Astrocyte (in vitro differentiated cells and primary cell): Measurements from ENCODE around the gene SPRR4. TPM values are rescaled to one million over a fixed set of nuclear protein-coding genes. Genes with fewer than 3 reads are reported as not detected.
"Not testable (repeated sequence)": the region's sequence is repeated elsewhere in the genome, so short reads cannot be mapped to it uniquely, and the experiment has no call there.

Source experiments
- DNase-seq: peaks from one replicate; pipeline ENCODE4 v3.0.0-alpha.2; 2010; ENCODE audit warnings: low read depth
- FAIRE-seq: peaks from 2 replicates; lab custom pipeline; 2011; peaks lifted over from hg19 to GRCh38; lab: Jason Lieb, UNC
- H2AFZ ChIP-seq: 2 replicates; pipeline ENCODE4 v1.6.0; 2012; ENCODE audit warnings: low read depth, low read length, inconsistent platforms
- H3K27ac ChIP-seq: 2 replicates; pipeline ENCODE4 v1.5.1; 2011; ENCODE audit warnings: low read depth, low read length, inconsistent platforms
- H3K27me3 ChIP-seq: 2 replicates; pipeline ENCODE4 v1.6.0; 2011; ENCODE audit warnings: low read length, inconsistent platforms; ENCODE audit not compliant: insufficient read depth
- H3K36me3 ChIP-seq: 2 replicates; pipeline ENCODE4 v1.5.1; 2011; ENCODE audit warnings: low read length, inconsistent platforms; ENCODE audit not compliant: insufficient read depth
- H3K4me1 ChIP-seq: 2 replicates; pipeline ENCODE4 v1.5.1; 2011; ENCODE audit warnings: low read length, inconsistent platforms; ENCODE audit not compliant: insufficient read depth
- H3K4me2 ChIP-seq: 2 replicates; pipeline ENCODE4 v1.6.0; 2012; ENCODE audit warnings: low read length, inconsistent platforms
- H3K4me3 ChIP-seq: 2 replicates; pipeline ENCODE4 v1.5.1; 2011; ENCODE audit warnings: low read depth, mild to moderate bottlenecking, low read length, inconsistent platforms; ENCODE audit not compliant: insufficient read depth
- H3K79me2 ChIP-seq: 2 replicates; pipeline ENCODE4 v1.6.0; 2012; ENCODE audit warnings: mild to moderate bottlenecking, low read length, inconsistent platforms; ENCODE audit not compliant: insufficient read depth
- H3K9ac ChIP-seq: 2 replicates; pipeline ENCODE4 v1.6.0; 2012; ENCODE audit warnings: mild to moderate bottlenecking, low read length, inconsistent platforms
- H3K9me3 ChIP-seq: 2 replicates; pipeline ENCODE4 v1.5.1; 2012; ENCODE audit warnings: low read depth, mild to moderate bottlenecking, low read length, inconsistent platforms; ENCODE audit not compliant: insufficient read depth
- H4K20me1 ChIP-seq: 2 replicates; pipeline ENCODE4 v1.6.0; 2012; ENCODE audit warnings: low read length, inconsistent platforms; ENCODE audit not compliant: insufficient read depth
- H3K27ac Mint-ChIP-seq: one replicate; pipeline ENCODE4 v1.8.0; 2021; ENCODE audit warnings: mild to moderate bottlenecking, mixed read lengths; ENCODE audit not compliant: unreplicated experiment
- H3K27me3 Mint-ChIP-seq: one replicate; pipeline ENCODE4 v1.8.0; 2021; ENCODE audit warnings: low read depth, mixed read lengths; ENCODE audit not compliant: unreplicated experiment
- H3K36me3 Mint-ChIP-seq: one replicate; pipeline ENCODE4 v1.8.0; 2021; ENCODE audit warnings: low read depth, mixed read lengths; ENCODE audit not compliant: unreplicated experiment
- H3K4me1 Mint-ChIP-seq: one replicate; pipeline ENCODE4 v1.8.0; 2021; ENCODE audit warnings: low read depth, mixed read lengths; ENCODE audit not compliant: unreplicated experiment
- H3K4me3 Mint-ChIP-seq: one replicate; pipeline ENCODE4 v1.8.0; 2021; ENCODE audit warnings: mild to moderate bottlenecking, moderate library complexity, mixed read lengths; ENCODE audit not compliant: unreplicated experiment
- H3K9me3 Mint-ChIP-seq: one replicate; pipeline ENCODE4 v1.8.0; 2021; ENCODE audit warnings: mild to moderate bottlenecking, mixed read lengths; ENCODE audit not compliant: unreplicated experiment
- total RNA-seq: library from RNA; stranded (reverse); gene quantifications from 2 replicates; pipeline ENCODE4 v1.2.1, GENCODE V29; 2021

Gene SPRR4
- total RNA-seq, 1 donor from 2014 or later, result not detected

DNA sequence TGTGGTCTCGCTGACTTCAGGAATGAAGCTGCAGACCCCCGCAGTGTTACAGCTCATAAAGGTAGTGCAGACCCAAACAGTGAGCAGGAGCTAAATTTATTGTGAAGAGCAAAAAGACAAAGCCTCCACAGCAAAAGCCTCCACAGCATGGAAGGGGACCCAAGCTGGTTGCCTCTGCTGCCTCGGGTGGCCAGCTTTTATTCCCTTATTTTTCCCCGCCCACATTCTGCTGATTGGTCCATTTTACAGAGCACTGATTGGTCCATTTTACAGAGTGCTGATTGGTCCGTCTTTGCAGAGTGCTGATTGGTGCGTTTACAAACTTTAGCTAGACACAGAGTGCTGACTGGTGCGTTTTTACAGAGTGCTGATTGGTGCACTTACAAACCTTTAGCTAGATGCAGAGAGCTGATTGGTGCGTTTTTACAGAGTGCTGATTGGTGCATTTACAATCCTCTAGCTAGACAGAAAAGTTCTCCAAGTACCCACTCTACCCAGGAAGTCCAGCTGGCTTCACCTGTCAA is 40.8 kb downstream of the SPRR4 start:
- not testable (repeated sequence) for H3K4me1 Mint-ChIP-seq, H2AFZ ChIP-seq, H3K27me3 Mint-ChIP-seq, H3K79me2 ChIP-seq, H3K36me3 ChIP-seq, H3K27ac Mint-ChIP-seq, H3K4me3 ChIP-seq, H3K9ac ChIP-seq, H3K27me3 ChIP-seq, H4K20me1 ChIP-seq, H3K4me2 ChIP-seq, H3K9me3 Mint-ChIP-seq, H3K9me3 ChIP-seq, H3K4me3 Mint-ChIP-seq, H3K27ac ChIP-seq, H3K4me1 ChIP-seq, FAIRE-seq, DNase-seq, H3K36me3 Mint-ChIP-seq

DNA sequence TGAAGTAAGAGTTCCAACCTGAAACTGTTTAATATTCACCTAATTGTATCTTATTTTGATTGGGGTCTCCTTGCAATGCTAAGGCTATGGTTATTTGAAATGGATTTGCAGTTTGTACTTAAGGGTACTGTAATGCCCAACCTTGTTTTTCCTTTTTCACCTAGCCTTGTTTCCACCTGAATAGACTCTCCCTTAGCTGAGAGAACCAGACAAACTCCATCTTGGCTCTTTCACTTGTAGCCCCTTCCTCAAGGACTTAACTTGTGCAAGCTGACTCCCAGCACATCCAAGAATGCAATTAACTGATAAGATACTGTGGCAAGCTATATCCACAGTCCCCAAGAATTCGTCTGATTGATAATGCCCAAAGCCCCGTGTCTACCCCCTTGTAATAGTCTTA is 51.4 kb downstream of the SPRR4 start:
- not testable (repeated sequence) for DNase-seq, H3K9me3 ChIP-seq, FAIRE-seq, H2AFZ ChIP-seq, H3K27me3 ChIP-seq, H3K4me3 Mint-ChIP-seq, H3K4me3 ChIP-seq, H3K36me3 ChIP-seq, H3K4me2 ChIP-seq, H3K27ac ChIP-seq, H3K9ac ChIP-seq, H4K20me1 ChIP-seq, H3K36me3 Mint-ChIP-seq, H3K79me2 ChIP-seq, H3K27ac Mint-ChIP-seq, H3K4me1 Mint-ChIP-seq, H3K9me3 Mint-ChIP-seq, H3K4me1 ChIP-seq
- H3K27me3 Mint-ChIP-seq, result peaks cover 11% of the 10 kb centered on the region

Other genes starting within 250 kb of the SPRR4 start
- not detected in 2 replicates for gene KPRP, start 212.6 kb upstream of the SPRR4 start, total RNA-seq
- gene LCE1F, start 195.5 kb upstream of the SPRR4 start, total RNA-seq, result not detected in 2 replicates
- gene LCE1E, start 184.4 kb upstream of the SPRR4 start, total RNA-seq, result not detected in 2 replicates
- gene LCE1D, start 173.9 kb upstream of the SPRR4 start, total RNA-seq, result not detected in 2 replicates
- not detected in 2 replicates for gene LCE1C, start 164.0 kb upstream of the SPRR4 start, total RNA-seq
- not detected in 2 replicates for gene LCE1B, start 158.7 kb upstream of the SPRR4 start, total RNA-seq
- not detected in 2 replicates for gene LCE1A, start 143.2 kb upstream of the SPRR4 start, total RNA-seq
- not detected in 2 replicates for gene LCE6A, start 127.8 kb upstream of the SPRR4 start, total RNA-seq
- not detected in 2 replicates for gene LCE7A, start 110.7 kb upstream of the SPRR4 start, total RNA-seq
- not detected in 2 replicates for gene SMCP, start 92.3 kb upstream of the SPRR4 start, total RNA-seq
- gene IVL, start 62.1 kb upstream of the SPRR4 start, total RNA-seq, result 0.16 TPM in 1 of 2 replicates, not detected in the other
- not detected in 2 replicates for gene SPRR5, start 23.4 kb upstream of the SPRR4 start, total RNA-seq
- gene SPRR1A, start 13.4 kb downstream of the SPRR4 start, total RNA-seq, result not detected in 2 replicates
- gene SPRR3, start 31.1 kb downstream of the SPRR4 start, total RNA-seq, result 0.70 and 3.0 TPM in 2 replicates
- 0.39 and 0.50 TPM in 2 replicates for gene SPRR1B, start 60.6 kb downstream of the SPRR4 start, total RNA-seq
- gene SPRR2D, start 70.5 kb downstream of the SPRR4 start, total RNA-seq, result 0.57 TPM in 1 of 2 replicates, not detected in the other
- gene SPRR2A, start 86.9 kb downstream of the SPRR4 start, total RNA-seq, result not detected in 2 replicates
- gene SPRR2B, start 101.0 kb downstream of the SPRR4 start, total RNA-seq, result not detected in 2 replicates
- gene SPRR2E, start 123.9 kb downstream of the SPRR4 start, total RNA-seq, result not detected in 2 replicates
- not detected in 2 replicates for gene SPRR2F, start 142.9 kb downstream of the SPRR4 start, total RNA-seq
- not detected in 2 replicates for gene SPRR2G, start 180.2 kb downstream of the SPRR4 start, total RNA-seq
- gene LELP1, start 232.8 kb downstream of the SPRR4 start, total RNA-seq, result not detected in 2 replicates
- gene PRR9, start 246.9 kb downstream of the SPRR4 start, total RNA-seq, result 0.52 and 0.55 TPM in 2 replicates